ENCODE data around the gene RPTOR.

Gene RPTOR

DNA sequence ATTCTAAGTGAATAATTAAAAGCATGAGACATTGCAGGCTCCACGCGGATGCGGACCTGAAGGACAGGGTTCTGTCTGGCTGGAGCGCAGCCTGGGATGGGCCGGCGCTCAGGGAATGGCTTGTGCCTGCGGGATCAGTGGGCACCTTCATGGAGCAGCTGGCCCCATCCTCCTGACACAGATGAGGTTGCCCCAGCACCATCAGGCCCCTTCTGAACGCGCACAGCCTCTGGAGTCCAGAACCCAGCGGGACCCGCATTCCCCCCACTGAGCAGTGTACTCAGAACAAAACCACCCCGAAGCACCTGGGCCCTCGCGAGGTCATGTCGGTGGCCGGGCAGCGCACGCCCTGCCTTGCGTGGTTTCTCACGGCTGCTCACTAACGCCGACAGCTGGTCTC, 376.5 kb downstream of the RPTOR start:
- no peaks in the 10 kb centered on the region for H3K9me3 ChIP-seq (ENCODE audit: control insufficient read depth, low read length)
- H3K4me3 ChIP-seq (ENCODE audit: low read depth, low read length): no peak overlapping the region
- H3K79me2 ChIP-seq: no peaks in the 10 kb centered on the region
- TF ChIP-seq, protein P1, sequence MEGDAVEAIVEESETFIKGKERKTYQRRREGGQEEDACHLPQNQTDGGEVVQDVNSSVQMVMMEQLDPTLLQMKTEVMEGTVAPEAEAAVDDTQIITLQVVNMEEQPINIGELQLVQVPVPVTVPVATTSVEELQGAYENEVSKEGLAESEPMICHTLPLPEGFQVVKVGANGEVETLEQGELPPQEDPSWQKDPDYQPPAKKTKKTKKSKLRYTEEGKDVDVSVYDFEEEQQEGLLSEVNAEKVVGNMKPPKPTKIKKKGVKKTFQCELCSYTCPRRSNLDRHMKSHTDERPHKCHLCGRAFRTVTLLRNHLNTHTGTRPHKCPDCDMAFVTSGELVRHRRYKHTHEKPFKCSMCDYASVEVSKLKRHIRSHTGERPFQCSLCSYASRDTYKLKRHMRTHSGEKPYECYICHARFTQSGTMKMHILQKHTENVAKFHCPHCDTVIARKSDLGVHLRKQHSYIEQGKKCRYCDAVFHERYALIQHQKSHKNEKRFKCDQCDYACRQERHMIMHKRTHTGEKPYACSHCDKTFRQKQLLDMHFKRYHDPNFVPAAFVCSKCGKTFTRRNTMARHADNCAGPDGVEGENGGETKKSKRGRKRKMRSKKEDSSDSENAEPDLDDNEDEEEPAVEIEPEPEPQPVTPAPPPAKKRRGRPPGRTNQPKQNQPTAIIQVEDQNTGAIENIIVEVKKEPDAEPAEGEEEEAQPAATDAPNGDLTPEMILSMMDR (IDR thresholded peaks at IDR 0.05): no peak
- H3K4me1 ChIP-seq: no peaks in the 10 kb centered on the region
- no peak overlapping the region for H3K4me2 ChIP-seq (ENCODE audit: low read length)
- no peak overlapping the region for H3K9ac ChIP-seq
- no peak overlapping the region for H3K27ac ChIP-seq
- H3K36me3 ChIP-seq (ENCODE audit: control insufficient read depth, insufficient read depth, low read length): no peaks in the 10 kb centered on the region
- H3K27me3 ChIP-seq (ENCODE audit: control insufficient read depth, insufficient read depth, low read length): no peaks in the 10 kb centered on the region
- H2AFZ ChIP-seq: no peak overlapping the region

DNA sequence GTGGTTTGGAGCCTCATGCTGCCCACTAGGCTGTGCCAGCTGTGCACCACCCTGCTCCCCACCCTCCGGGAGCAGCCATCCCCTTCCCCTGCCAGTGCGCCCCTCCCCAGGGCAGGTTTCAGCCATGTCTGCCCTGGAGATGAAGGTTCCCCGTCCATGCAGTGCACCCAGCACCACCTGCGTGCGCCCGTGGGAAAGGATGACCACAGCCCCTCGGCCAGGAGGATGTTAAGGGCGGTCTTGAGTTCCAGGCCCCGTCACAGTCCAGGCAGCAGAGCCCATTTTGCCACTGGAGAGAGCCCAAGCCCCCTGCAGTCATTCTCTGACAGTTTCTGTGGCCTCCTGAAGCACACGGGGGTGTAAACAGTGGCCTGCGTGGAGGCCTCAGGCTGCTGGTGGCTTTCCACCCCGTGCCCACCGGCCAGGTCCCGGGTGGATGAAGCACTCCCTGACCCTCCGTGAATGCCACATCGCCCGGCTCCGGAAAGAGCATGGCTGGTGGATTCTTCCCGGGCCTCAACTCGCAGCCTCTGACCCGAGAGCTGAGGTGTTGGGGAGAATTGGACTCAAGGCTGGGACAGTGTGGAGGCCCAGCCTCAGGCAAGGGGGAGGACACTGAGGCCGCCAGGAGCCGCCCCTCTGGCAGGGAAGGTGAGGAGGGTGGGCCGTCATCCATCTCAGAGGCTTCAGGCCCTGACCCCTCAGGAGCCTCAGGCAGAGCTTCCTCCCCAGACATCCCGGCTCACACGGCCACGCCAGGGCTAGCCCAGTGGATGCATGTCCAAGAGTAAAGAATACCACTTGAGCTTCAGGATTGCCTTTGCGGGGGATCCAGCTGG, 377.3 kb downstream of the RPTOR start:
- Histone ChIP-seq H3K4me2 (ENCODE audit: low read length) (no peak overlapping the region), H3K9me3 (ENCODE audit: control insufficient read depth, low read length) (no peaks in the 10 kb centered on the region), H3K4me3 (ENCODE audit: low read depth, low read length) (no peak overlapping the region), H3K27ac (no peak overlapping the region), H3K4me1 (no peaks in the 10 kb centered on the region), H3K9ac (no peak overlapping the region), H3K27me3 (ENCODE audit: control insufficient read depth, insufficient read depth, low read length) (no peaks in the 10 kb centered on the region), H3K79me2 (no peaks in the 10 kb centered on the region), H2AFZ (no peak overlapping the region), H3K36me3 (ENCODE audit: control insufficient read depth, insufficient read depth, low read length) (no peaks in the 10 kb centered on the region)
- TF ChIP-seq, protein P1 (IDR thresholded peaks at IDR 0.05): no peak

DNA sequence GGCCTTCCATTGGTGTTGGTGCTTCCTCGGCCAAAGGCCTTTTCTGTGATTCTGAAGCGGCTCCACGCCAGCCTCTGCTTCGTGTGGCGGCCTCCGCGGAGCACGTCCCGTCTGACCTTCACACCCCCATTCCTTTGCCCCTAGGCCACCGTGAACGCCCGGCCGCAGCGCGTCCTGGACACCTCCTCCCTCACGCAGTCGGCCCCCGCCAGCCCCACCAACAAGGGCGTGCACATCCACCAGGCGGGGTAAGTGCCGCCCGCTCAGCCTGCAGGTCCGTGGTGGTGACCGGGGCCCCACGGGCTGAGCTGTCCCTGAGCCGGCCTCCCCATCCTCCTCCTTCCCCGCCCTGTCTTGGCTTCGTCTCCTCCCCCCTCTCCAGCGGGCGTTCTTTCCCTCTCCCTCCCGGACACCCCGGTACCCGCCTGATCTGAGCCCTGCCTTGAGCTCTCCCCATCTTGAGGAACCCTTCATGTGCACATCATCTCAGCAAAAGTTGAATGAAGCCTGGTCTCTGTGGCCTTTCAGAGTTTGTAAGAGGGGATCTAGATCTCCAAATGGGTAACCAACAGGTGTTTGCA, 378.0 kb downstream of the RPTOR start:
- no peak overlapping the region for H3K9ac ChIP-seq
- H3K4me3 ChIP-seq (ENCODE audit: low read depth, low read length): no peak overlapping the region
- no peaks in the 10 kb centered on the region for H3K27me3 ChIP-seq (ENCODE audit: control insufficient read depth, insufficient read depth, low read length)
- TF ChIP-seq, protein P1 (IDR thresholded peaks at IDR 0.05): no peak
- H3K36me3 ChIP-seq (ENCODE audit: control insufficient read depth, insufficient read depth, low read length): no peaks in the 10 kb centered on the region
- no peak overlapping the region for H3K4me2 ChIP-seq (ENCODE audit: low read length)
- H2AFZ ChIP-seq: no peak overlapping the region
- H3K27ac ChIP-seq: no peak overlapping the region
- H3K4me1 ChIP-seq: no peaks in the 10 kb centered on the region
- H3K79me2 ChIP-seq: no peaks in the 10 kb centered on the region
- no peaks in the 10 kb centered on the region for H3K9me3 ChIP-seq (ENCODE audit: control insufficient read depth, low read length)

DNA sequence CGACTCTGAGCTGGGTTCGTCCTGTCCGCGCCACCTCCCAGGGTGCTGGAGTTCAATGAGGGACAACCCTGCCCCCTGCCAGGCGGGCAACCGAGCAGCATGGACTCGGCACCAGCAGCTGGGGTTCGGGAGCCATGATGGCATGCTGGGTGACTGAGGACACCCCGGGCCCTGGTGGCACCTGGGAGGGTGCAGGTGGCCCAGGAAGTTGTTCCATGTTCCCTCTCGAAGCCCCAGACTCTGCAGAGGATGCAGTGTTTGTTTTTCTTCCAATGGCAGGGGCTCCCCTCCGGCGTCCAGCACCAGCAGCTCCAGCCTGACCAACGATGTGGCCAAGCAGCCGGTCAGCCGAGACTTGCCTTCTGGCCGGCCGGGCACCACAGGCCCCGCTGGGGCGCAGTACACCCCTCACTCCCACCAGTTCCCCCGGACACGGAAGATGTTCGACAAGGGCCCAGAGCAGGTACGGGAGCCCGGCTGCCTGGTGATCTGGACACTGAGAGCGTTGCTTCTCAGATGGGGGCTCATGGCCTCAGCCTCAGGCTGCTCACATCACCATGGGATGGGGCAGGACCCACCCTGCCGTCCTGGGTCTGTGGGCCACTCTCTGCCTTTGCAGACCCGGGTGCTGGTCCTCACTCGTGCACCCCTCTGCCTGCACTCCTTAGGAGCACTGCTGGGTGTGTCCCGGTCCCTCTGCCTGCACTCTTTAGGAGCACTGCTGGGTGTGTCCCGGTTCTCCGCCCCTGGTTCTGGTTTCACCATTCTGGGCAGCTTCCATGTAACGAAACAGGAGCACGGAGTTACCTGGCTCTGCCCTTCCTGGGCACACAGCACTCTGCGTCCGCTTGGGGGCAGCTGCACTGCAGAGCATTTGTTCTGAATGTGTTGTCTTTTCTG, 378.8 kb downstream of the RPTOR start:
- Histone ChIP-seq H3K4me1 (no peaks in the 10 kb centered on the region), H3K9me3 (ENCODE audit: control insufficient read depth, low read length) (no peaks in the 10 kb centered on the region), H3K4me3 (ENCODE audit: low read depth, low read length) (no peak overlapping the region), H3K4me2 (ENCODE audit: low read length) (no peak overlapping the region), H3K36me3 (ENCODE audit: control insufficient read depth, insufficient read depth, low read length) (no peaks in the 10 kb centered on the region), H2AFZ (no peak overlapping the region), H3K27me3 (ENCODE audit: control insufficient read depth, insufficient read depth, low read length) (no peaks in the 10 kb centered on the region), H3K79me2 (no peaks in the 10 kb centered on the region), H3K9ac (no peak overlapping the region), H3K27ac (no peak overlapping the region)
- TF ChIP-seq, protein P1 (IDR thresholded peaks at IDR 0.05): no peak

Measured in parathyroid adenoma (tissue), 2 donors.